GM12878 (cell line): ENCODE results near the gene MGME1.

Experiments used
- EZH2 ChIP-seq: IDR thresholded peaks from 2 replicates; pipeline ENCODE4 v1.6.1; 2012; ENCODE audit warnings: low read depth, mild to moderate bottlenecking, control low read depth, inconsistent platforms, low read length, borderline replicate concordance; ENCODE audit not compliant: control insufficient read depth
- POLR2AphosphoS2 ChIP-seq: IDR thresholded peaks from 2 replicates; pipeline ENCODE4 v1.6.1; 2011; ENCODE audit warnings: low read depth, mild to moderate bottlenecking, low read length, improper control_type of control experiment, moderate library complexity
- USF1 ChIP-seq: IDR thresholded peaks from 2 replicates; pipeline ENCODE4 v1.6.1; 2011; ENCODE audit warnings: borderline replicate concordance, low read depth, mild to moderate bottlenecking, moderate library complexity, mixed read lengths, low read length; ENCODE audit not compliant: insufficient read depth; ENCODE audit errors: extremely low read length

- TF ChIP-seq POLR2AphosphoS2 (no peak), USF1 (no peak), EZH2 (no peak)
Measured at GRCh38 chr20:18032977-18033892, 64.4 kb downstream of the MGME1 start.
